CD4-positive, alpha-beta T cell (primary cell): ENCODE measurements around the gene AFF3. TPM values are rescaled to one million over a fixed set of nuclear protein-coding genes. Genes with fewer than 3 reads are reported as not detected.

Source experiments
- ATAC-seq: fragments of 200-7000 bp; cut with Tn5 transposase; one replicate; pipeline ENCODE4 v1.10.0; 2022; ENCODE audit warnings: mild to moderate bottlenecking; ENCODE audit not compliant: poor library complexity
- CTCF ChIA-PET: fragments of 350-600 bp; sonication (Branson Sonifier 250); formaldehyde crosslinking; loops from one replicate; lab custom pipeline; 2021; ENCODE audit warnings: antibody characterized with exemption, inconsistent platforms; lab: Charles Lee
- POLR2A ChIA-PET: fragments of 350-600 bp; sonication (Branson Sonifier 250); formaldehyde crosslinking; loops from one replicate; lab custom pipeline; 2021; ENCODE audit warnings: antibody characterized with exemption, inconsistent platforms; lab: Charles Lee
- DNase-seq, 14 experiments: peaks; one replicate each; pipeline ENCODE4 v3.0.0-alpha.2; 2013 to 2020; ENCODE audit warnings: mixed read lengths in 2 of 14
- H3K27ac ChIP-seq, 2 donors: one replicate each; pipeline versions ENCODE4 v1.5.1 to v1.7.0; 2013; ENCODE audit warnings: low read length in 2 of 2, low read depth in 1 of 2, mild to moderate bottlenecking in 1 of 2
- H3K27me3 ChIP-seq, 2 experiments: 1 replicate in 1 of 2; 2 replicates in 1 of 2; pipeline versions ENCODE4 v1.6.1 to v1.7.0; 2013; ENCODE audit warnings: low read length in 2 of 2, control low read depth in 1 of 2, mild to moderate bottlenecking in 1 of 2, moderate library complexity in 1 of 2; ENCODE audit not compliant: insufficient read depth in 2 of 2, control insufficient read depth in 1 of 2
- H3K36me3 ChIP-seq: one replicate; pipeline ENCODE4 v1.6.1; 2013; ENCODE audit warnings: low read length, control low read depth; ENCODE audit not compliant: insufficient read depth
- H3K4me1 ChIP-seq: one replicate; pipeline ENCODE4 v1.6.1; 2013; ENCODE audit warnings: low read length, control low read depth; ENCODE audit not compliant: insufficient read depth
- H3K4me3 ChIP-seq: one replicate; pipeline ENCODE4 v1.5.1; 2013; ENCODE audit warnings: mild to moderate bottlenecking, low read length, moderate library complexity
- H3K9me3 ChIP-seq, 2 experiments: 1 replicate in 1 of 2; 2 replicates in 1 of 2; pipeline versions ENCODE4 v1.6.1 to v1.7.0; 2013; ENCODE audit warnings: low read length in 2 of 2, mild to moderate bottlenecking in 2 of 2, control low read depth in 1 of 2, moderate library complexity in 1 of 2; ENCODE audit not compliant: control insufficient read depth in 1 of 2, insufficient read depth in 1 of 2
- H3K27ac Mint-ChIP-seq: one replicate; pipeline ENCODE4 v1.8.0; 2020; ENCODE audit warnings: mixed read lengths
- H3K27me3 Mint-ChIP-seq: one replicate; pipeline ENCODE4 v1.8.0; 2021; ENCODE audit warnings: mixed read lengths
- H3K36me3 Mint-ChIP-seq: one replicate; pipeline ENCODE4 v1.8.0; 2021; ENCODE audit warnings: low read depth, mixed read lengths
- H3K4me1 Mint-ChIP-seq: one replicate; pipeline ENCODE4 v1.8.0; 2021; ENCODE audit warnings: low read depth, mixed read lengths
- H3K4me3 Mint-ChIP-seq: one replicate; pipeline ENCODE4 v1.8.0; 2020; ENCODE audit warnings: mild to moderate bottlenecking, mixed read lengths
- H3K9me3 Mint-ChIP-seq: one replicate; pipeline ENCODE4 v1.8.0; 2020; ENCODE audit warnings: mixed read lengths
- intact Hi-C, 2 experiments: fragments of 100-400 bp; cut with DNase I in 1 of 2; cut with micrococcal nuclease in 1 of 2; formaldehyde crosslinking; loops; one replicate each; pipeline versions ENCODE4 v1.15.1 to v1.9.0; 2023 to 2025; cut with DNase I, micrococcal nuclease
- total RNA-seq, 174 experiments: library from RNA in 2 of 174; stranded (reverse) in 2 of 174; gene quantifications; one replicate each; pipeline ENCODE4 v1.2.3 and lab custom pipeline; 2021 to 2026
- TF ChIP-seq, protein P1 (sequence below): fragments of 200-600 bp; IDR thresholded peaks from one replicate; pipeline ENCODE4 v1.8.0; 2022; ENCODE audit warnings: antibody characterized with exemption, mild to moderate bottlenecking

The AFF3 gene
- total RNA-seq, 2 experiments from 2014 or later, result 15.4 to 15.7 TPM

GRCh38 chr2:99637159-99637697 is 505.2 kb downstream of the AFF3 start:
- ATAC-seq (no peak), DNase-seq (no peak)
- H3K27ac Mint-ChIP-seq, result no peak overlapping the region
- H3K4me3 Mint-ChIP-seq, result no peak overlapping the region
- H3K4me1 Mint-ChIP-seq, result no peaks in the 10 kb centered on the region
- POLR2A ChIA-PET, result no interaction called here
- H3K27ac ChIP-seq, result no peak overlapping the region
- TF ChIP-seq, protein P1, sequence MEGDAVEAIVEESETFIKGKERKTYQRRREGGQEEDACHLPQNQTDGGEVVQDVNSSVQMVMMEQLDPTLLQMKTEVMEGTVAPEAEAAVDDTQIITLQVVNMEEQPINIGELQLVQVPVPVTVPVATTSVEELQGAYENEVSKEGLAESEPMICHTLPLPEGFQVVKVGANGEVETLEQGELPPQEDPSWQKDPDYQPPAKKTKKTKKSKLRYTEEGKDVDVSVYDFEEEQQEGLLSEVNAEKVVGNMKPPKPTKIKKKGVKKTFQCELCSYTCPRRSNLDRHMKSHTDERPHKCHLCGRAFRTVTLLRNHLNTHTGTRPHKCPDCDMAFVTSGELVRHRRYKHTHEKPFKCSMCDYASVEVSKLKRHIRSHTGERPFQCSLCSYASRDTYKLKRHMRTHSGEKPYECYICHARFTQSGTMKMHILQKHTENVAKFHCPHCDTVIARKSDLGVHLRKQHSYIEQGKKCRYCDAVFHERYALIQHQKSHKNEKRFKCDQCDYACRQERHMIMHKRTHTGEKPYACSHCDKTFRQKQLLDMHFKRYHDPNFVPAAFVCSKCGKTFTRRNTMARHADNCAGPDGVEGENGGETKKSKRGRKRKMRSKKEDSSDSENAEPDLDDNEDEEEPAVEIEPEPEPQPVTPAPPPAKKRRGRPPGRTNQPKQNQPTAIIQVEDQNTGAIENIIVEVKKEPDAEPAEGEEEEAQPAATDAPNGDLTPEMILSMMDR, result no peak
- no peaks in the 10 kb centered on the region for H3K27me3 ChIP-seq
- no peaks in the 10 kb centered on the region for H3K9me3 Mint-ChIP-seq
- CTCF ChIA-PET, result interaction anchor here (0.7 kb wide), 1 partner anchor 28 kb away, joined by 3 read pairs; no protein-coding TSS in a partner anchor
- no peaks in the 10 kb centered on the region for H3K36me3 Mint-ChIP-seq
- H3K9me3 ChIP-seq, result peaks cover 0 to 25% of the 10 kb centered on the region in 2 experiments
- H3K4me1 ChIP-seq, result no peaks in the 10 kb centered on the region
- no peaks in the 10 kb centered on the region for H3K36me3 ChIP-seq
- no peaks in the 10 kb centered on the region for H3K27me3 Mint-ChIP-seq
- intact Hi-C loops, result no loop called here
- no peak overlapping the region for H3K4me3 ChIP-seq

GRCh38 chr2:99636144-99637034 is 506.0 kb downstream of the AFF3 start:
- no peak overlapping the region for H3K27ac ChIP-seq
- POLR2A ChIA-PET, result no interaction called here

GRCh38 chr2:99635710-99636109 is 506.7 kb downstream of the AFF3 start:
- H3K27ac Mint-ChIP-seq, result no peak overlapping the region
- CTCF ChIA-PET, result no interaction called here
- H3K27me3 Mint-ChIP-seq, result no peaks in the 10 kb centered on the region
- Histone ChIP-seq H3K4me3 (no peak overlapping the region), H3K36me3 (no peaks in the 10 kb centered on the region), H3K27ac (no peak overlapping the region), H3K9me3 (peaks cover 0 to 25% of the 10 kb centered on the region in 2 experiments), H3K4me1 (no peaks in the 10 kb centered on the region), H3K27me3 (no peaks in the 10 kb centered on the region)
- intact Hi-C loops, result no loop called here
- H3K9me3 Mint-ChIP-seq, result no peaks in the 10 kb centered on the region
- H3K4me1 Mint-ChIP-seq, result no peaks in the 10 kb centered on the region
- H3K36me3 Mint-ChIP-seq, result no peaks in the 10 kb centered on the region
- POLR2A ChIA-PET, result no interaction called here
- no peak for DNase-seq
- H3K4me3 Mint-ChIP-seq, result no peak overlapping the region
- ATAC-seq, result no peak
- TF ChIP-seq, protein P1, result no peak

More at GRCh38 chr2:99636144-99637034, 506.0 kb downstream of the AFF3 start:
- Histone ChIP-seq H3K4me1 (no peaks in the 10 kb centered on the region), H3K4me3 (no peak overlapping the region), H3K36me3 (no peaks in the 10 kb centered on the region), H3K27me3 (no peaks in the 10 kb centered on the region), H3K9me3 (peaks cover 0 to 25% of the 10 kb centered on the region in 2 experiments)
- Mint-ChIP-seq H3K27me3 (no peaks in the 10 kb centered on the region), H3K27ac (no peak overlapping the region), H3K9me3 (no peaks in the 10 kb centered on the region), H3K4me1 (no peaks in the 10 kb centered on the region), H3K4me3 (no peak overlapping the region), H3K36me3 (no peaks in the 10 kb centered on the region)
- CTCF ChIA-PET, result no interaction called here
- intact Hi-C loops, result no loop called here
- no peak for ATAC-seq
- no peak for DNase-seq
- TF ChIP-seq, protein P1, result no peak
